ENCODE results near the gene CNTNAP2.

- TF ChIP-seq CTCF (conservative IDR thresholded peaks at IDR 0.05; ENCODE audit: low read depth, low read length): no peak
- no peak for TF ChIP-seq EZH2 (IDR thresholded peaks at IDR 0.05; ENCODE audit: borderline replicate concordance, low read depth, low read length, poor library complexity, severe bottlenecking)
Measured at GRCh38 chr7:147593271-147594057, 1476.9 kb downstream of the CNTNAP2 start.
